Retinal pigment epithelial cell (primary cell): ENCODE data around the gene DLGAP1.
A peak's percentile ranks its signal among the peaks of the same experiment; 100 is the strongest.

Experiments
- DNase-seq: peaks from one replicate; pipeline ENCODE4 v3.0.0-alpha.2; 2010; ENCODE audit warnings: low read depth
- H3K4me3 ChIP-seq: 2 replicates; pipeline ENCODE4 v1.5.1; 2011; ENCODE audit warnings: mild to moderate bottlenecking, low read length, control low read depth, moderate library complexity
- TF ChIP-seq, protein P1 (sequence below): conservative IDR thresholded peaks from 2 replicates; pipeline ENCODE4 v1.5.1; 2011; ENCODE audit warnings: low read depth, low read length, control low read depth, inconsistent platforms

The DLGAP1 gene

DNA sequence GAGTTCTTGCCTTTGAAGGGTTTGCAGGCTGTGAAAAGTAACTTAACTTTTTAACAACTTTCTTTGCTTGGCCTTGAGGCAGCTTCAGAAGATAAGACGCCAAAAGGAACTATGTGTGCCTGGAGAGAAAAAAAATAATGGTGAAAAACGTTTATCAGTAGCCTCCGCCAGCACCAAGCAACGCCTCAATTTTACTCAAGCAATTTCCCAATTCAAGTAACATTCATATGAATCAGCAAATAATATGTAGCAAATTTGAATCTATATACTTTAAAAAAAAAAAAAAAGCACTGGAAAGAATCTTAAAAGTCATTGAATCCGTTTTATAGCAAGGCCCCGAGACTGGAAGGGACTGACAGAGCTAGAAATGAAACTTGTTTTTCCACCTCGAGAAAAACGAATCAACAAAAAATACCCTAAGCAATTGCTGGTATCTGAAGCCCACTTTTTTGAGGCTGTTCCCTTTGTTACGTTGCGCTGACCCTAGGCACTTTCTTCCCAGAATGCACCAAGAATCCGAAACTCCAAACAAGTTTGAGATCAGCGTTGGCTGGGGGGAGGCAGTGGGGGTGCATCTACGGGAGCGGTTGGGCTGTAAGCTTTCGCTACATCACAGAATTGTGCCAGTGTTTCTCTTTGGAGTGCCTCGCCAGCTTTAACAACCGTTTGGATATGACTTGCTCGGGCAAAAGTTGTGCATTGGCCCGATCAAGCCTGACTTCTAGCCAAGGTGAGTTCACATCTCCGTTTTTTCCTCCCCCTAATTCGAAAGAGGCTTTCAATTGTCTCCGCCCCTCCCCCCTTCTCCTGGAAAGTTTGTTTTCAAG, 1007.8 kb downstream of the DLGAP1 start:
- DNase-seq = no peak

More for the DNA sequence above, 1007.8 kb downstream of the DLGAP1 start:
- H3K4me3 ChIP-seq = peak overlapping the region; percentile 86
- TF ChIP-seq, protein P1, sequence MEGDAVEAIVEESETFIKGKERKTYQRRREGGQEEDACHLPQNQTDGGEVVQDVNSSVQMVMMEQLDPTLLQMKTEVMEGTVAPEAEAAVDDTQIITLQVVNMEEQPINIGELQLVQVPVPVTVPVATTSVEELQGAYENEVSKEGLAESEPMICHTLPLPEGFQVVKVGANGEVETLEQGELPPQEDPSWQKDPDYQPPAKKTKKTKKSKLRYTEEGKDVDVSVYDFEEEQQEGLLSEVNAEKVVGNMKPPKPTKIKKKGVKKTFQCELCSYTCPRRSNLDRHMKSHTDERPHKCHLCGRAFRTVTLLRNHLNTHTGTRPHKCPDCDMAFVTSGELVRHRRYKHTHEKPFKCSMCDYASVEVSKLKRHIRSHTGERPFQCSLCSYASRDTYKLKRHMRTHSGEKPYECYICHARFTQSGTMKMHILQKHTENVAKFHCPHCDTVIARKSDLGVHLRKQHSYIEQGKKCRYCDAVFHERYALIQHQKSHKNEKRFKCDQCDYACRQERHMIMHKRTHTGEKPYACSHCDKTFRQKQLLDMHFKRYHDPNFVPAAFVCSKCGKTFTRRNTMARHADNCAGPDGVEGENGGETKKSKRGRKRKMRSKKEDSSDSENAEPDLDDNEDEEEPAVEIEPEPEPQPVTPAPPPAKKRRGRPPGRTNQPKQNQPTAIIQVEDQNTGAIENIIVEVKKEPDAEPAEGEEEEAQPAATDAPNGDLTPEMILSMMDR = no peak
